ENCODE measurements around the gene SEZ6. TPM values are rescaled to one million over a fixed set of nuclear protein-coding genes. Genes with fewer than 3 reads are reported as not detected.
A peak's percentile ranks its signal among the peaks of the same experiment; 100 is the strongest.

The SEZ6 gene
- total RNA-seq, 1 donor from 2014 or later = not detected

- no peaks in the 10 kb centered on the region for H3K27me3 Mint-ChIP-seq (ENCODE audit: low read depth, unreplicated experiment)
- Histone ChIP-seq H4K20me1 (ENCODE audit: insufficient read depth, low read length) (peaks cover 86% of the 10 kb centered on the region), H3K4me2 (ENCODE audit: low read length) (peak overlapping the region; percentile 13), H3K36me3 (ENCODE audit: insufficient read depth, low read length) (peaks cover 66% of the 10 kb centered on the region), H3K27ac (ENCODE audit: low read depth, low read length) (no peak overlapping the region), H3K4me1 (ENCODE audit: insufficient read depth, low read length) (peaks cover 9% of the 10 kb centered on the region), H3K9ac (ENCODE audit: low read length) (peak overlapping the region; percentile 1), H3K27me3 (ENCODE audit: insufficient read depth, low read length) (no peaks in the 10 kb centered on the region), H2AFZ (ENCODE audit: low read depth, low read length) (no peak overlapping the region), H3K9me3 (ENCODE audit: insufficient read depth, low read depth, low read length) (no peaks in the 10 kb centered on the region), H3K79me2 (ENCODE audit: insufficient read depth, low read length) (no peaks in the 10 kb centered on the region), H3K4me3 (ENCODE audit: insufficient read depth, low read depth, low read length) (no peak overlapping the region)
- FAIRE-seq (peak; percentile 29), DNase-seq (ENCODE audit: low read depth) (peak; percentile 61)
- no peaks in the 10 kb centered on the region for H3K9me3 Mint-ChIP-seq (ENCODE audit: unreplicated experiment)
- H3K27ac Mint-ChIP-seq (ENCODE audit: unreplicated experiment) = peak overlapping the region; percentile 77
- TF ChIP-seq EZH2 (IDR thresholded peaks at IDR 0.05; ENCODE audit: insufficient read depth, low read length) = no peak
- no peak for TF ChIP-seq CTCF (IDR thresholded peaks at IDR 0.05; ENCODE audit: insufficient read depth, low read depth, low read length)
- H3K36me3 Mint-ChIP-seq (ENCODE audit: low read depth, unreplicated experiment) = peaks cover 37% of the 10 kb centered on the region
- peaks cover 8% of the 10 kb centered on the region for H3K4me1 Mint-ChIP-seq (ENCODE audit: low read depth, unreplicated experiment)
- H3K4me3 Mint-ChIP-seq (ENCODE audit: unreplicated experiment) = peak overlapping the region; percentile 50
Measured at GRCh38 chr17:28908640-28909167, 97.1 kb downstream of the SEZ6 start.

GRCh38 chr17:28907709-28908475, 97.9 kb downstream of the SEZ6 start:
- Histone ChIP-seq H3K9me3 (ENCODE audit: insufficient read depth, low read depth, low read length) (no peaks in the 10 kb centered on the region), H3K27me3 (ENCODE audit: insufficient read depth, low read length) (no peaks in the 10 kb centered on the region), H4K20me1 (ENCODE audit: insufficient read depth, low read length) (peaks cover 84% of the 10 kb centered on the region), H3K9ac (ENCODE audit: low read length) (no peak overlapping the region), H3K4me1 (ENCODE audit: insufficient read depth, low read length) (peaks cover 14% of the 10 kb centered on the region), H3K36me3 (ENCODE audit: insufficient read depth, low read length) (peaks cover 58% of the 10 kb centered on the region), H3K4me3 (ENCODE audit: insufficient read depth, low read depth, low read length) (no peak overlapping the region), H3K4me2 (ENCODE audit: low read length) (no peak overlapping the region), H3K79me2 (ENCODE audit: insufficient read depth, low read length) (no peaks in the 10 kb centered on the region), H2AFZ (ENCODE audit: low read depth, low read length) (no peak overlapping the region), H3K27ac (ENCODE audit: low read depth, low read length) (no peak overlapping the region)
- Mint-ChIP-seq H3K4me3 (ENCODE audit: unreplicated experiment) (no peak overlapping the region), H3K27me3 (ENCODE audit: low read depth, unreplicated experiment) (no peaks in the 10 kb centered on the region), H3K27ac (ENCODE audit: unreplicated experiment) (no peak overlapping the region), H3K9me3 (ENCODE audit: unreplicated experiment) (no peaks in the 10 kb centered on the region), H3K4me1 (ENCODE audit: low read depth, unreplicated experiment) (peaks cover 8% of the 10 kb centered on the region), H3K36me3 (ENCODE audit: low read depth, unreplicated experiment) (peaks cover 32% of the 10 kb centered on the region)
- DNase-seq (ENCODE audit: low read depth) (no peak), FAIRE-seq (no peak)
- no peak for TF ChIP-seq CTCF (IDR thresholded peaks at IDR 0.05; ENCODE audit: insufficient read depth, low read depth, low read length)
- no peak for TF ChIP-seq EZH2 (IDR thresholded peaks at IDR 0.05; ENCODE audit: insufficient read depth, low read length)
